MV-4-11 (cell line): ENCODE results near the gene NCOA1.
"Not testable (repeated sequence)": the region's sequence is repeated elsewhere in the genome, so short reads cannot be mapped to it uniquely, and the experiment has no call there.

ENCODE experiments used
- DNase-seq: peaks from one replicate; lab custom pipeline; 2025; lab: John Stamatoyannopoulos, UW

NCOA1 gene

DNA sequence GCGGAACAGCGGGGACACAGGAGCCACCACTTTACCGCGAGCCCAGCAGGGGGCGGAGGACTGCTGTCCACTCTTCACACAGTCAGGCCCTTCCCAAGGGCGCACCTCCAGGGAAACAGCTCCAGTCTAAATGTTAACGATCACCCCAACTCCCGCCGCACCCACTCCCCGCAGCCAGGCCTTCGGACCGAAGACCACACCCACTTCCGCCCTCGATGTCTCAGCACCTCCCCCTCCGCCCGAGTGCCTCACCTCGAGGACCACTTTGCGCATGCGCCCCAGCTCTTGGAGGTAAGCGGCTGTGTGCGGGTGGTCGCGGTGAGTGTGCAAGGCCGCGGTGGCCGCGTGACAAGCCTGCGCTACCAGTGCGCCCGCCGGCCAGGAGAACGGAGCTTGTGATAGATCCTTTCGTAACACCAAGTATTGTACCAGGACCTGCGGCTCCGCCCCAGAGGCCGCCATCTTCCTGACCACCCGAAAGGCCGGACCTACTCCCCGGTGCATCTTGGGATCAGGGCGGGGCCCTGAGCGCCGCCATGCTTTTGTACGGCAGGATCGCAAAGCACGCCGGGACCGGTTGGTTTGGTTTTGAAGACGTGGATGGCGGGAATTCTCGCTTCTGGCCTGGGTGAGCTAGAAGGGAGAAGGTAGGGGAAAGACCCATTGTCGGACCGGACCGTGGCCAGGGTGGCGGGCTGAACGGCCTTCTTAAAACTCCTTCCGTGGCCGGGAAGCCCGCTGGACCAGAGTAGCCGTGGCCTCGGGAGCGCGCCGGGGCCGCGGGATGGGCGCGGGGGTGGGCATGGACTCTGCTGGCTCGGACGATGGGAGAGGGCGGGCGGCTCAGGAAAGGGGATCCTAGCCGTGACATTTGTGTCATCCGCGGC, 302.1 kb downstream of the NCOA1 start, which contains the start of the genes CENPO and PTRHD1:
TSS of gene CENPO (plus strand) at position 552 of the 887 bp plus-strand sequence. CDS start 495 bp downstream, outside the sequence.
TSS of gene PTRHD1 (minus strand) at position 518 of the 887 bp plus-strand sequence. CDS start at position 504, 14 bp downstream.
- peak; percentile 94 for DNase-seq

DNA sequence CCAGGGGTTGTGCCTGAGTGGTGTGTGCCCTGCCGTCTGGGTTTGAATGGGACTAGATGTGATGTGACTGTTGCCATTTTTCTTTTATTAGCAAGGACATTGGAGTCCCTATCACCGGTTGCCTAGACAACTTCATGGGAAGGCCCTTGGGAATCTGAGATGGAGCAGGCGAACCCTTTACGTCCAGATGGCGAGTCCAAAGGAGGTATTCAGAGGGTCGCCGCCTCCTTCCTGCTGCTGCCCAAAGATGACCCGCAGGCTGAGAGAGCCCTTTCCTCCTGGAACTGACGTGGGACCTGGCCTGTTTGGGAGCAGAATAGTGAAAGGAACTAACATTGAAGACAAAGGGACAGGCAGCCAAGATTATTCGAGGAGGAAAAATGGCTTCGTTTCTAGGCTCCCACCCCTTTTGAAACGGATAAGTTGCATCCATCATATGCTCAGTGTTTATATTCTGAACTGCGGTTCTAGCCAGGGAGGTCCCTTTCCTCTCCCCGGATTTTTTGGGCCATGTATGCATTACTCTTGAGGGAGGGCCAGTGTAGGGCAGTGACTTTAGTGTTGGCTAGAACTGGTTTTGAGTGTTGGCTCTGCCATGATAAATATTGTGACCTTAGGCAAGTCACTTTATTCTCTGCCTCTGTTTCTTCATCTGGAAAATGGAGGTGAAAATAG, 302.8 kb downstream of the NCOA1 start:
- no peak for DNase-seq

DNA sequence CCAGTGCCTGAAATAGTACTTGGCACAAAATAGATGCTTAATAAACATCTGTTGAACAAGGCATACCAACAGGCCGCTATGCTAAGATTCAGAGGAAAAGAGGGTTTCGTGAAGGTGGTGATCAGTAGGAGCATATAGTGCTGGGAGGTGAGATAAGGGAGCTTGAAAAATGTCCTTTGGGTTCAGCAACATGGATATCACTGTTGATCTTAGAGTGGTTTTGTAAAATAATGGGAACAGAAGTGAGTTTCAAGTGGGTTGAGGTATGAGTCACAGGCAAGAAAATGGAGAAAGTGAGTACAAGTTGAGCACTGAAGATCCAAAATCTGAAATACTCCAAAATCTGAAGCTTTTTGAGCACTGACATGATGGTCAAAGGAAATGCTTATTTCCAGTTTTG, 306.6 kb downstream of the NCOA1 start:
- no peak for DNase-seq

DNA sequence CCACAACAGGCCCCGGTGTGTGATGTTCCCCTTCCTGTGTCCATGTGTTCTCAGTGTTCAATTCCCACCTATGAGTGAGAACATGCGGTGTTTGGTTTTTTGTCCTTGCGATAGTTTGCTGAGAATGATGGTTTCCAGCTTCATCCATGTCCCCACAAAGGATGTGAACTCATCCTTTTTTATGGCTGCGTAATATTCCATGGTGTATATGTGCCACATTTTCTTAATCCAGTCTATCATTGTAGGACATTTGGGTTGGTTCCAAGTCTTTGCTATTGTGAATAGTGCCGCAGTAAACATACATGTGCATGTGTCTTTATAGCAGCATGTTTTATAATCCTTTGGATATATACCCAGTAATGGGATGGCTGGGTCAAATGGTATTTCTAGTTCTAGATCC, 309.4 kb downstream of the NCOA1 start:
- DNase-seq, result not testable (repeated sequence)

DNA sequence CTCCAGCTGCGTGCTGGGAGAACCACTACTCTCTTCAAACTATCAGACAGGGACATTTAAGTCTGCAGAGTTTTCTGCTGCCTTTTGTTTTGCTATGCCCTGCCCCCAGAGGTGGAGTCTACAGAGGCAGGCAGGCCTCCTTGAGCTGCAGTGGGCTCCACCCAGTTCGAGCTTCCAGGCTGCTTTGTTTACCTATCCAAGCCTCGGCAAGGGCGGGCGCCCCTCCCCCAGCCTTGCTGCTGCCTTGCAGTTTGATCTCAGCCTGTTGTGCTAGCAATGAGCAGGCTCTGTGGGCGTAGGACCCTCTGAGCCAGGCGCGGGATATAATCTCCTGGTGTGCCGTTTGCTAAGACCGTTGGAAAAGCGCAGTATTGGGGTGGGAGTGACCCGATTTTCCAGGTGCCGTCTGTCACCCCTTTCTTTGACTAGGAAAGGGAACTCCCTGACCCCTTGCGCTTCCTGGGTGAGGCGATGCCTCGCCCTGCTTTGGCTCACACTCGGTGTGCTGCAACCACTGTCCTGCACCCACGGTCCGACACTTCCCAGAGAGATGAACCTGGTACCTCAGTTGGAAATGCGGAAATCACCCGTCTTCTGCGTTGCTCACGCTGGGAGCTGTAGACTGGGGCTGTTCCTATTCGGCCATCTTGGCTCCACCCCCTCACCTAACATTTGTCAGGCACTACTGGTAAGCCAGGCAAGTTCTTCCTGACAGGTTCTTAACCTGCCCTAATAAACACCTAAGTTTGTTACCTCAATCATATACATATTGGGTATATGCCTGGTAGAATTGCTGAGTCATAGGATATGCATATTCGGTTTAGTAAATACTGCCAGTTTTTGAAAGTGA, 315.0 kb downstream of the NCOA1 start:
- not testable (repeated sequence) for DNase-seq

DNA sequence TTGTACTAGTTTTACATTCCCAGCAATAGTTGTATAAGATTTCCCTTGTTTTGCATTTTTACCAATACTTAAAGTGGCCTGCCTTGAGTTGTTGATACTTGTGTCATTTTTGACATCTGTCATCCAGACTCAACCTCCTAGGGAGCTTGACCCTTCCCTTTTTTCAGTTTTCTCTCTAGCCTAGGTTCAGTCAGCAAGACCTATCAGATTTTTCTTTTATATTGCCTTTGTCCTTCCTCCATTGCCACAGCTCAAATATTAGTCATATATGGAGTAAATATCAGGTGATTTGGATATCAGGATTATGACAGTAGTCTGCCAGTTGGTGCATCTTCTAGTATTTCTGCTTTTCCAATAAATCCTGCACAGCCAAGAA, 315.6 kb downstream of the NCOA1 start:
- no peak for DNase-seq

DNA sequence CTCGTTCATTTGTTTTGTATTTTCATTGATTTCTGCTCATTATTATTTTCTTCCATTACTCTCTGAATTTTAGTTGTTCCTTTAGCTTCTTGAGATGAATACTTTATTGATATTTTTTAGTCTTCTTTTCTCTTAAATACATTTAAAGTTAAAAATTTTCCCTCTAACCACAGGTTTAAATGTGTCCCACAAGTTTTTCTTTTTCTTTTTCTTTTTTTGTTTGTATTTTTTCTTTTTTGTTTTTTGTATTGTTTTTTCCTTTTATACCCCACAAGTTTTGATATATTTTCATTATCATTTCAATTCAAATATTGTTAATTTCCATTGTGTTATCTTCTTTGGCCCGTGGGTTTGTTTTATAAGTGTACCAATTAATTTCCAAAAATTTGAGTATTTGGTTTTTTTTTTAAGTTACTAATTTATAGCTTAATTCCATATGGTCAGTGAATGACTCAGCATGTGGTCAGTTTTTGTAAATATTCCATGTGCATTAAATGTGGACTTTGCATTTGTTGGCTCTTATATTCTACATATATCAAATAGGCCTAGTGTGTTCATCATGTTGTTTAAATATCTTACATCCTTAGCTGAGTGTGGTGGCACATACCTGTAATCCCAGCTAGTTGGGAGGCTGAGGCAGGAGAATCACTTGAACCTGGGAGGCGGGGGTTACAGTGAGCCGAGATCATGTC, 318.4 kb downstream of the NCOA1 start:
- DNase-seq, result no peak

DNA sequence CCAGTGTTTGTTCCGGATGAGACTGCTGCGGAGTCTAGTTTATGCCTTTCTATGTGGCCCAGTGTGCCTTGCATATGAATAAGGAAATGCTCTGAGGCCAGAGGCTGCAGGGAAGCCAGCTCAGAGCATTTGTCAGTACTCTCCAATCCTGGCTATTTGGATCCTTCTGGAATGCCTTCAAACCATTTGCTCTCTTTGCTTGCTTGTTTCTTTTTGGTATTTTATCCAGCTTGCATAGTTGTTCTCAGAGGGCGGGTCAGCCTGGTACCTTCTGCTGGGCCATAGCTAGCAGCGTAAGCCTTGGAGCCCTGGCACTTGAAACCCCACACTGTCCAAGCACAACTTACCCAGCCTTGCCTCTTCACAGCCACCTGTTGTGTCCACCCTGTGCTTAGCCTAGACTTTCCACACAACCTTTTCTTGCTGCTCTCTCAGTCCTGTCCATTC, 322.7 kb downstream of the NCOA1 start:
- no peak for DNase-seq

DNA sequence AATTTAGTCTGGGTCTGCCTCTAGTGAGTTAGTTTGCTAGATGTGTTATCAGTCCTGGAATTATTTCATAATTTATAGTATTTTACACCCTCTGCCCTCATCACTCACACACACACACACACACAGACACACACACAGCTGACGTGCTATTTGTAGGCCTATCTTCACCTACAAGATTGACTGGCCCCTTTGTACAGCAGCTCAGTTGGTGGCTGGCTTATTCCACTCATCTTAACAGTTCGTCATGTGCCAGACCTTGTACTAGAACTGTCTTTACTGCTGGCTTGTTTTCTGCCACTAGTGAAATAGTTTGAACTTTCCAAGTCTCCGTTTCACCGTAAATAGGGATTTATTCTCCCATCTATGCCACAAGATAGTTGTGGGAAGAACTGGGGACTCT, 323.5 kb downstream of the NCOA1 start:
- DNase-seq, result no peak

DNA sequence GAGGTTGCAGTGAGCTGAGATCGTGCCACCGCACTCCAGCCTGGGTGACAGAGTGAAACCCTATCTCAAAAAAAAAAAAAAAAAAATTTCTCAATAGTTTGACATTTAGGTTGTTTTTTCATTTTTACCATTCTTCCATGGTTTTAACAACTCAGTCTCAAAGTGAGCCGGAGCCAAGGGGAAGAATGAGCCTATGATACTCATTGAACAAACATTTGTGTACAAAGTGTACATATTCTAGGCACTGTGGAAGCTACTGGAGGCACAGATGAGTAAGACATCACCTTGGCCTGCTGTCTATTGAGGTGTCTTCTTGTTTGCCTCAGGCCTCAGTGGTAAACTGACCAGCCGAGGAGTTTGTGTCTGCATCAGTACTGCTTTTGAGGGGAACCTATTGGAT, 324.1 kb downstream of the NCOA1 start:
- DNase-seq, result no peak

DNA sequence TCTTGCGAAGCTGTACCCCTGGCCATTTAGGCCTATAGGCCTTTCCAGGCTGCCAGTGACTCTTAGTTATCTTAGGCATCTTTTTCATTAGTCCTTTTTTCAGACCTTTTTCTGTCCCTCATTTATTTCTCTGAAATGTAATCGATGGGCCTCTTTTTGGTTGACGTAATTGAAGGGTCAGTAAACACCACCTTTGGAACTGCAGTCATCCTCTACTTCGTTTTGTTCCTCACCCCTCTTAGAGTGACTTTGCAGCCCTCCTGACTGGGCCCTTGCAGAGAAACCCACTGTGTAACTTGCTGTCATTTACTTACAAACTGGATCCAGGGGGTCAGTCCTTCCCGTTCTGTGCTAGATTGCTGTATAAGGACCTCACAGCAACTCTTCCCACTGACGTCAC, 325.4 kb downstream of the NCOA1 start:
- no peak for DNase-seq

DNA sequence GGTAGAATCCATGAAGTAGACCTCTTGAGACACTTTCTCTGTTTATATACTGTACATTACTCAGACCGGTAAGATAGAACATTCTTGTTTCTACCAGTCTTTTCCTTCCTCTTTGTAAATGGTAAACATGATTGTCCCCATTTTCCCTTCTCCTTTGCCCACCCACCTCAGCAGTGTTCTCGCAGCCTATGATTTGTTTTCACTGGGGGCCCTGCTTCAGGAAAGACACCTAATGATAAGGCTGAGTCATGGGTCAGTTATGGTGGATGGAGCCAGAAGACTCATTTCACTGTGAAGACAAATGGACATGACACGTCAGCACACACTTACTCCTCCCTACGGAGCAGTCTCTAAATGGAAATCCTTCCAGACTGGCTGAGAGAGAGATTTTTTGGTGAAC, 325.8 kb downstream of the NCOA1 start:
- DNase-seq, result no peak

DNA sequence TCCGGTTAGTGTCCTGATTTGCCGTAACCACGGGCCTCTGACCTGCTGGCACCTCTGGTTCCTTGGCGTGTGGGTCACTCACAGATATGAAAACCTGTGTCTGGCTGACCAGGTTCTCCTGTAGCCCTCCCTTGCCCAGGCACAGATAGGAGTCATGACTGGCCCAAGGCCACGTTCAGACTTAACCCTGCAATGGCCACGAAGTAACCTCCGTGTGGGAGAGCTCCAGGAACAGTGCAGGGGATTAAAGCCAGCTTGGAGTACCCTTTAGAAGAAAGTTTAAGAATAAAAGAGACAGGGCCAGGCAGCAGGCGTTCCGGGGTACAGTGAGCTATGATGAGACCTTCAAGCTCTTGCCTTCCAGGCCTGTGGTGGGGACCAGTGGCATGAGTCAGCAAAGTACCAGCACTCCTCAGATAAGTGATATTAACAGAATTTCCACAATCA, 327.7 kb downstream of the NCOA1 start:
- DNase-seq, result no peak

DNA sequence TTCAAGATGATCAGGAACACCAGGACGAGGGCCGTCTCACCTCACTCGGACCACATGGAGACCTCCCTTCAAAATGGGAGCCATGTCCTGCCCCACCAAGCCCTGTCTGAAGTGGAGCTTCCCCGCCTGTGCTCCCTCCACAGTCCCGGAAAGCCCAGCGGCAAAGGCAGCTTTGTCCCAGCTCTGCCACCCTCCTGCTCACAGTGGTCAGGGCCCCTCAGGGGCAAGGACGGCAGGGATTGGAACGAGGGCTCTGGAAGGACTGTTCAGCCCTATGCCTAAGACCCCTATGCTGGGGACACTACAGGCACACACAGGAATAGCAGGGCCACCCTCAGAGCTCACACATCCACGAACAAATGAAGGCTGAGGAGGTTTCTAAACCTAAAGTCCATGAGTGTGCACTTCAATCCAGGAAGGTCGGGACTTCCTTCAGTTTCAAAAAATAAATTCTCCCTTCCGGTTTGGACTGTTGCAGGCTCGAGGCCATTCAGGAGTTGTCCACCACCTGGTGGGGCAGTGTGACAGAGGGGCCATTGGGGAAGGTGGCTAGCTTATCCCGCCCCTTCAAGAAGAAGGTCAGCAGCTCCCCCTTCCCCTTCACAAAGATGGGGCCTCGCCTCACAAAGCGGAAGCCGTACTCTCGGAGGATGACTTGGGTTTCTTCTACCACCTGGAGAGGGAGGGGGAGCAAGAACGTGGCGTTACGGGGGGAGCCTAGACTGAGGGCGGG, 328.6 kb downstream of the NCOA1 start:
- DNase-seq, result no peak

DNA sequence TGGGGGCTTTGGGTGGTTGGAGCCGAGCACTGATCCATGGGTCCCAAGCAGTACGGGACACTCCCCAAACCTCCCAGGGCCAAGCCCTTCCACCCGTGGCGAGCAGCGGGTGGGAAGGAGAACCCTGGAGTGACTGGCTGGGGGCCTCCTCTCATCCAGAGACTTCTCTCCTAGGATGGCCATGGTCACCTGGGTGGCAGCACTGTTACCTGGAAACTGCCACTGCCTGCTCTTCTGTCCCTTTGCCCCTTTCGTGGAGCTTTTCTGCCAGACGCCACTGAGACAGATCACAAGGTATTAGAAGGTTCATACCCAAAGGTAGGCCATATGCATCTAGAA, 329.1 kb downstream of the NCOA1 start:
- DNase-seq, result no peak
